ENCODE measurements around the gene C10orf90.

C10orf90 gene

GRCh38 chr10:126455036-126455765, 215.3 kb downstream of the C10orf90 start:
- DNase-seq (ENCODE audit: low read depth in 1 of 2, low spot score in 1 of 2): no peak
- no peak overlapping the region for H3K4me3 ChIP-seq (replicated peaks; ENCODE audit: insufficient read depth, low read length)
- no peak overlapping the region for H3K27ac ChIP-seq (replicated peaks)
- H3K27me3 ChIP-seq (ENCODE audit: insufficient read depth, poor library complexity, severe bottlenecking): no peaks in the 10 kb centered on the region
- TF ChIP-seq GABPA (IDR thresholded peaks at IDR 0.05; ENCODE audit: low read depth): no peak
- TF ChIP-seq REST (IDR thresholded peaks at IDR 0.05; ENCODE audit: insufficient replicate concordance, low read depth): no peak
- no peak for TF ChIP-seq POLR2AphosphoS5 (IDR thresholded peaks at IDR 0.05; ENCODE audit: low read depth)
- TF ChIP-seq SPI1 (IDR thresholded peaks at IDR 0.05; ENCODE audit: borderline replicate concordance, low read depth): no peak
- no peak for TF ChIP-seq CTCF (IDR thresholded peaks at IDR 0.05; ENCODE audit: insufficient read depth, low read length)

- TF ChIP-seq SPI1 (IDR thresholded peaks at IDR 0.05; ENCODE audit: borderline replicate concordance, low read depth): no peak
- no peak for TF ChIP-seq POLR2AphosphoS5 (IDR thresholded peaks at IDR 0.05; ENCODE audit: low read depth)
- no peak for TF ChIP-seq CTCF (IDR thresholded peaks at IDR 0.05; ENCODE audit: insufficient read depth, low read length)
- no peak for TF ChIP-seq REST (IDR thresholded peaks at IDR 0.05; ENCODE audit: insufficient replicate concordance, low read depth)
- TF ChIP-seq GABPA (IDR thresholded peaks at IDR 0.05; ENCODE audit: low read depth): no peak
- no peaks in the 10 kb centered on the region for H3K27me3 ChIP-seq (ENCODE audit: insufficient read depth, poor library complexity, severe bottlenecking)
- no peak for DNase-seq (ENCODE audit: low read depth in 1 of 2, low spot score in 1 of 2)
- no peak overlapping the region for H3K27ac ChIP-seq (replicated peaks)
- no peak overlapping the region for H3K4me3 ChIP-seq (replicated peaks; ENCODE audit: insufficient read depth, low read length)
Measured at GRCh38 chr10:126454045-126454751, 216.3 kb downstream of the C10orf90 start.

- H3K4me3 ChIP-seq (replicated peaks; ENCODE audit: insufficient read depth, low read length): no peak overlapping the region
- no peak for DNase-seq (ENCODE audit: low read depth in 1 of 2, low spot score in 1 of 2)
- no peak for TF ChIP-seq REST (IDR thresholded peaks at IDR 0.05; ENCODE audit: insufficient replicate concordance, low read depth)
- TF ChIP-seq POLR2AphosphoS5 (IDR thresholded peaks at IDR 0.05; ENCODE audit: low read depth): no peak
- no peak for TF ChIP-seq SPI1 (IDR thresholded peaks at IDR 0.05; ENCODE audit: borderline replicate concordance, low read depth)
- no peak overlapping the region for H3K27ac ChIP-seq (replicated peaks)
- no peaks in the 10 kb centered on the region for H3K27me3 ChIP-seq (ENCODE audit: insufficient read depth, poor library complexity, severe bottlenecking)
Measured at GRCh38 chr10:126452245-126452644, 218.2 kb downstream of the C10orf90 start.

All from HL-60 (cell line).